SK-N-MC (cell line): ENCODE data around the gene MTX1.
"Not testable (repeated sequence)": the region's sequence is repeated elsewhere in the genome, so short reads cannot be mapped to it uniquely, and the experiment has no call there.

ENCODE experiments used
- DNase-seq: peaks from one replicate; pipeline ENCODE4 v3.0.0-alpha.2; 2011; ENCODE audit warnings: low read depth, low spot score
- H3K27ac ChIP-seq: fragments of 200-600 bp; sonication (generic); 2 replicates; pipeline ENCODE4 v1.5.1; 2016; ENCODE audit warnings: mixed run types
- H3K36me3 ChIP-seq: fragments of 200-600 bp; sonication (generic); 2 replicates; pipeline ENCODE4 v1.6.1; 2017; ENCODE audit warnings: antibody characterized with exemption, low read length, mixed read lengths; ENCODE audit not compliant: insufficient read depth
- H3K4me3 ChIP-seq: fragments of 200-600 bp; sonication (generic); 2 replicates; pipeline ENCODE4 v1.5.1; 2016
- H3K9ac ChIP-seq: fragments of 200-600 bp; sonication (generic); 2 replicates; pipeline ENCODE4 v1.8.0; 2017; ENCODE audit warnings: mixed run types, mixed read lengths; ENCODE audit not compliant: insufficient read length
- H3K9me3 ChIP-seq: fragments of 200-600 bp; sonication (generic); 2 replicates; pipeline ENCODE4 v1.6.1; 2017; ENCODE audit warnings: low read depth, mild to moderate bottlenecking, antibody characterized with exemption, low read length, moderate library complexity, mixed read lengths
- EZH2 ChIP-seq: fragments of 200-600 bp; sonication (generic); IDR thresholded peaks from one replicate; pipeline ENCODE4 v1.6.1; 2017; ENCODE audit warnings: antibody characterized with exemption
- FOXP2 ChIP-seq: optimal IDR thresholded peaks from 2 replicates; pipeline ENCODE3; 2011; ENCODE audit warnings: mild to moderate bottlenecking, moderate library complexity; ENCODE audit not compliant: insufficient read depth; ENCODE audit errors: extremely low read length, control extremely low read depth
- POLR2AphosphoS5 ChIP-seq: IDR thresholded peaks from 2 replicates; pipeline ENCODE4 v1.6.1; 2012; ENCODE audit warnings: mild to moderate bottlenecking, low read depth, low read length, borderline replicate concordance

Gene MTX1

GRCh38 chr1:155167166-155168104 lies 41.1 kb upstream of the MTX1 start:
- peak overlapping the region; percentile 67 for H3K4me3 ChIP-seq
- peaks cover 6% of the 10 kb centered on the region for H3K36me3 ChIP-seq
- H3K9me3 ChIP-seq: no peaks in the 10 kb centered on the region
- TF ChIP-seq EZH2: no peak
- TF ChIP-seq POLR2AphosphoS5: peak; percentile 33; the same call in 1 of the 2 replicates
- no peak for TF ChIP-seq FOXP2
- no peak overlapping the region for H3K27ac ChIP-seq
- H3K9ac ChIP-seq: no peak overlapping the region
- peak; percentile 50 for DNase-seq

- not testable (repeated sequence) for H3K4me3 ChIP-seq, H3K9me3 ChIP-seq, DNase-seq, H3K9ac ChIP-seq, H3K36me3 ChIP-seq, H3K27ac ChIP-seq
- TF ChIP-seq POLR2AphosphoS5: 0 out of 2 replicates have a peak, but pooled peaks have one; percentile 8
Observed at GRCh38 chr1:155168105-155168445, 40.4 kb upstream of the MTX1 start.

GRCh38 chr1:155168456-155169210 lies 39.9 kb upstream of the MTX1 start:
- Histone ChIP-seq H3K9me3 (no peaks in the 10 kb centered on the region), H3K27ac (no peak overlapping the region), H3K36me3 (peaks cover 6% of the 10 kb centered on the region), H3K4me3 (no peak overlapping the region), H3K9ac (no peak overlapping the region)
- DNase-seq: no peak
- TF ChIP-seq POLR2AphosphoS5 (no peak), FOXP2 (no peak), EZH2 (no peak)

GRCh38 chr1:155169541-155169940 lies 39.0 kb upstream of the MTX1 start:
- DNase-seq: no peak
- Histone ChIP-seq H3K9ac (no peak overlapping the region), H3K27ac (no peak overlapping the region), H3K4me3 (no peak overlapping the region), H3K36me3 (peaks cover 6% of the 10 kb centered on the region), H3K9me3 (no peaks in the 10 kb centered on the region)
- TF ChIP-seq EZH2 (no peak), FOXP2 (no peak), POLR2AphosphoS5 (no peak)

DNA sequence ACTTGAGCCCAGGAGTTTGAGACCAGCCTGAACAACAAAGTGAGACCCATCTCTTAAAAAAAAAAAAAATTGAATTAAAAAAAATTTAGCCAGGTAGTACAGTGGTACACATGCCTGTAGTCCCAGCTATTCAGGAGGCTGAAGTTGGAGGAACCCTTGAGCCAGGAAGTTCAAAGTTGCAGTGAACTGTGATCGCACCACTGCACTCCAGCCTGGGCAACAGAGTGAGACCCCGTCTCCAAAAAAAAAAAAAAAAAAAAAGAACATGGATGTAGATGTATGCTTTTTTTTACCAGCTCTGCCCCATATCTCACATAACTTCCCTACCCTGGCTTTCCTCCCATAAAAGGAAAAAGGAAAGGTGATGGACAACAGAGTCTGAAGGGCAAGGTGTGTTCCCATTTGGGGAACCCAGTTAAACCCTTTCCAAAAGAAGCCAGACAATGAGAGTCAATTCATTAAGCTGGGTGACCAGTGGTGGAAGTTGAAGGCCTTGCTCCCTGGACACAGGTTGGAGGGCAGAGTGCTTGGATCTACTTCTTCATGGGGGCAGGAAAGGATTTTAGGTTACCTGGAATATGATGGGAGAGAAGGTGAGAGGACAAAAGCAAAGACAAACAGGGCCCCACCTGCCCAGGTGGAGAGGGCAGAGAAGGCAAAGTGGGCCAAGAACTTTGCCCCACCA lies 38.3 kb upstream of the MTX1 start:
- TF ChIP-seq EZH2 (no peak), POLR2AphosphoS5 (no peak), FOXP2 (no peak)
- H3K9me3 ChIP-seq: no peaks in the 10 kb centered on the region
- no peak overlapping the region for H3K9ac ChIP-seq
- H3K4me3 ChIP-seq: no peak overlapping the region
- no peak for DNase-seq
- no peak overlapping the region for H3K27ac ChIP-seq
- H3K36me3 ChIP-seq: peaks cover 6% of the 10 kb centered on the region

GRCh38 chr1:155170806-155171205 lies 37.7 kb upstream of the MTX1 start:
- no peak for DNase-seq
- no peak for TF ChIP-seq FOXP2
- no peak for TF ChIP-seq EZH2
- TF ChIP-seq POLR2AphosphoS5: no peak
- H3K36me3 ChIP-seq: peaks cover 6% of the 10 kb centered on the region
- no peak overlapping the region for H3K27ac ChIP-seq
- no peak overlapping the region for H3K4me3 ChIP-seq
- H3K9ac ChIP-seq: no peak overlapping the region
- no peaks in the 10 kb centered on the region for H3K9me3 ChIP-seq

- Histone ChIP-seq H3K9me3 (no peaks in the 10 kb centered on the region), H3K4me3 (peak overlapping the region; percentile 92), H3K9ac (peak overlapping the region; percentile 92), H3K27ac (0 out of 2 replicates have a peak overlapping the region, but pooled peaks have one; percentile 34), H3K36me3 (peaks cover 9% of the 10 kb centered on the region)
- DNase-seq: no peak
- TF ChIP-seq FOXP2 (no peak), EZH2 (no peak)
Observed at GRCh38 chr1:155171836-155172731, 36.4 kb upstream of the MTX1 start.
